Measurements from ENCODE around the gene NCAPG2.

Gene NCAPG2

GRCh38 chr7:158663428-158663741 is 41.2 kb downstream of the NCAPG2 start:
- H3K4me1 ChIP-seq (ENCODE audit: insufficient read depth, low read length): no peaks in the 10 kb centered on the region
- H3K9me3 ChIP-seq (ENCODE audit: control insufficient read depth, insufficient read depth, low read length): no peaks in the 10 kb centered on the region
- H3K36me3 ChIP-seq (ENCODE audit: insufficient read depth, low read length): peaks cover 28% of the 10 kb centered on the region
- no peak overlapping the region for H3K9ac ChIP-seq (ENCODE audit: low read depth, low read length)

- Histone ChIP-seq H3K9ac (ENCODE audit: low read depth, low read length) (no peak overlapping the region), H3K36me3 (ENCODE audit: insufficient read depth, low read length) (peaks cover 28% of the 10 kb centered on the region), H3K9me3 (ENCODE audit: control insufficient read depth, insufficient read depth, low read length) (no peaks in the 10 kb centered on the region), H3K4me1 (ENCODE audit: insufficient read depth, low read length) (no peaks in the 10 kb centered on the region)
These were observed 41.8 kb downstream of the NCAPG2 start for GRCh38 chr7:158662610-158663427.

DNA sequence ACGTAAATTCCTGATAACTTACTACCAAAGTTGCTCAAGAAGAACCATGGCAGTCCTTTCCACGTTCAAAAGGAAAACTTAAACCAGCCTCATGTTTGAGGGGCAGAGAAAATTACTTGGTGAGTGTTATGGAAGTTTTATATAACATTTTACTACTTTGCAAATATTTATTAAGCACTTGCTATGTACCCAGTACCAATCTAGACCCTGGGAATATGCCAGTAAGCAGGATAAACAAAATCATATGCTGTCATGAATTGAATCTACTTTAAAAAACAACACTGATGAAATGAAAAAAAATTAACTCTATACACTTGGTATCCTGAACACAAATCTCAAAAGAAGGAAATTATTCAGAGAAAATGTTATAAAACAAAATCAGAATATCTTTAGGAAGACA is 46.1 kb downstream of the NCAPG2 start:
- no peak overlapping the region for H3K9ac ChIP-seq (ENCODE audit: low read depth, low read length)
- peaks cover 21% of the 10 kb centered on the region for H3K36me3 ChIP-seq (ENCODE audit: insufficient read depth, low read length)
- no peaks in the 10 kb centered on the region for H3K9me3 ChIP-seq (ENCODE audit: control insufficient read depth, insufficient read depth, low read length)
- no peaks in the 10 kb centered on the region for H3K4me1 ChIP-seq (ENCODE audit: insufficient read depth, low read length)

- Histone ChIP-seq H3K9ac (ENCODE audit: low read depth, low read length) (no peak overlapping the region), H3K4me1 (ENCODE audit: insufficient read depth, low read length) (no peaks in the 10 kb centered on the region), H3K9me3 (ENCODE audit: control insufficient read depth, insufficient read depth, low read length) (no peaks in the 10 kb centered on the region), H3K36me3 (ENCODE audit: insufficient read depth, low read length) (peaks cover 12% of the 10 kb centered on the region)
These were observed 47.3 kb downstream of the NCAPG2 start for GRCh38 chr7:158657189-158657746.

DNA sequence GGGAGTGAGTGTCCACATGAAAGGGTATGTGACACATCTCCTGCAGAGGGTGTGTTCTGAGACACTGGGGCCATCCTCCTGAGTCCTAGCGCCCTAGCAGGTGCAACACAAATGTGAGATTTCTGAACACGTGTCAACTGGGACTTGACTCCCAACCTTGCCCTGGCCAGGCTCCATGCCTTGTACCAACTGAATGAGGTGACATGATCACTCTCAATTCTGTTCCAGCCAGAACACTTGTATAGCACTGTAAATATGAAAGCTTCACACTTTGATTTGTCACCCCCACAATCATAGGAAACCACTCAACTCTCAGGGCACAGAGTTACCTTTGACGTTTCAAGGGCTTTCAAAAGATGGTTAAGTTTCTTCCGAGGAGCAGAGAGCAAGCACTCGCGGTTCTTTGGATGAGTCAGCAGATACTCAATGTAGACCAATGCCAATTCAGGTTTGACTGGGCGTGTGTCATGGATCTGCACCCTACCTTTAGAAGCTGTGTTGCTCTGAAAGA is 48.6 kb downstream of the NCAPG2 start:
- peaks cover 18% of the 10 kb centered on the region for H3K36me3 ChIP-seq (ENCODE audit: insufficient read depth, low read length)
- H3K9me3 ChIP-seq (ENCODE audit: control insufficient read depth, insufficient read depth, low read length): no peaks in the 10 kb centered on the region
- H3K9ac ChIP-seq (ENCODE audit: low read depth, low read length): no peak overlapping the region
- no peaks in the 10 kb centered on the region for H3K4me1 ChIP-seq (ENCODE audit: insufficient read depth, low read length)

DNA sequence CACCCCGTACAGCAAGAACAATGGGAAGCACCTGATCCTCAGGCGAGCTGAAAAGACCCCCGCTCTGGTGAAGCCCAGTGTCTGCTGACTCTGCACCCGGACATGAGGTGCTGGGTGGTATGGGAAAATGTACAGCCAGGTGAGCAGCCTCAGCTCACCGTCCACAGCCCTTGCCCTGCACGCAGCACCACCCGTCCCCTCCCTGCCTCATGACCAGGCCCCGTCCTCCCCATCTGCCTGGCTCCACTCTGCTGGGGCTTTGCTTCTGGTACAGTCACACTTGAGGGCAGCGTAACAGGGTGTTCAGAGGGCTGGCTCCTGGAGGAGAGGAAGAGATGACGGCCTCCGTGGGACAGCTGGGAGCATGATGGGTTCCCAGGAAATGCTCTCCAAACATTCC is 49.1 kb downstream of the NCAPG2 start:
- H3K9me3 ChIP-seq (ENCODE audit: control insufficient read depth, insufficient read depth, low read length): no peaks in the 10 kb centered on the region
- peaks cover 20% of the 10 kb centered on the region; the same call in 1 of the 2 replicates for H3K36me3 ChIP-seq (ENCODE audit: insufficient read depth, low read length)
- no peaks in the 10 kb centered on the region for H3K4me1 ChIP-seq (ENCODE audit: insufficient read depth, low read length)
- H3K9ac ChIP-seq (ENCODE audit: low read depth, low read length): no peak overlapping the region

DNA sequence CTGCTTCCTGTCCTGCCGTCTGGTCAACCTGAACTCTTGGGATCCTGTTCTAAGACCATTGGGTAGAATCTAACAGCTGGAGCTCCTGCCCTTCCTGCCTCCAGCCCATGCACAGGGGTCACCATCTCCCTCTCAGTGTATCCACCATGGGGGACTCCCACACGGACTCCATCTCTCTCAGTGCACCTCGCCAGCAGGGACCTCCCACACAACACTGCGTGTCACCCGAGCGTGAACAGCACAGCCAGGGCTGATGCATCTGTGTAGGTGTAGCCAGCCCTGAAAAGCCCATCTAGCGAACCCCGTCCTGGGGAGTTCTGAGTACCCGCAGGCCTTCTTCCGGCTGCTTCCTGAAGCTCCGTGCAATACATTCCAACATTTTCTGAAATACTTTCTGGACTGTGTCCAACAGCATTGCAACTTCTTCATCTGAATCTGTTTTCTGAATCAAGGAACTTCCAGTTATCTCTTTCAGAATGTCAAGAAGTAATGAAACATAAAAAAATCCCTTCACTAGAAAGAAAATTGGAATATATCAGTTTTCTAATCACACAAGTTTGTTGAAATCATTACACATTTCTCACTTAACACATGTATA is 52.5 kb downstream of the NCAPG2 start:
- Histone ChIP-seq H3K9me3 (ENCODE audit: control insufficient read depth, insufficient read depth, low read length) (no peaks in the 10 kb centered on the region), H3K9ac (ENCODE audit: low read depth, low read length) (no peak overlapping the region), H3K36me3 (ENCODE audit: insufficient read depth, low read length) (peaks cover 20% of the 10 kb centered on the region; the same call in 1 of the 2 replicates), H3K4me1 (ENCODE audit: insufficient read depth, low read length) (0 out of 2 replicates have a peak, but pooled peaks cover 3% of the 10 kb centered on the region)

DNA sequence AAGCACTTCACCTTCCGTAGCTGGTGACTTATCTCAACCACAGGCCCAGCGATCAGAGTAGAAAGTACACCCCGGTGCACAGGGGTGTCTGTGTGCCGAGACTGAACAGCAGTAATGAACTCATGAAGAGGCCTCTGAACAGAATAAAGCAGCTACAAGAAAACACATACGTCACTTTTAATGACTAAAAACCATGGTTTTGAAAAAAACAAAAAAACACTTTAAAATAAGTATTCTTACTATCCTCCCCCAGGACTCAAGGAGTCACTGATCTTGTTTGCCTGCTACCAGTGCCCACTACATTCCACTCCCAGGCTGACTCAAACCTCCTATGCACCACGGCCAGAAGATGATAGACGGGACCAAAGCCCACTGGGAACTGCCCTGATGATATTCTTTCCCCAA is 53.8 kb downstream of the NCAPG2 start:
- Histone ChIP-seq H3K36me3 (ENCODE audit: insufficient read depth, low read length) (peaks cover 16% of the 10 kb centered on the region), H3K4me1 (ENCODE audit: insufficient read depth, low read length) (0 out of 2 replicates have a peak, but pooled peaks cover 3% of the 10 kb centered on the region), H3K9ac (ENCODE audit: low read depth, low read length) (no peak overlapping the region), H3K9me3 (ENCODE audit: control insufficient read depth, insufficient read depth, low read length) (no peaks in the 10 kb centered on the region)

GRCh38 chr7:158649279-158649678 is 55.3 kb downstream of the NCAPG2 start:
- Histone ChIP-seq H3K36me3 (ENCODE audit: insufficient read depth, low read length) (peaks cover 23% of the 10 kb centered on the region), H3K9me3 (ENCODE audit: control insufficient read depth, insufficient read depth, low read length) (no peaks in the 10 kb centered on the region), H3K4me1 (ENCODE audit: insufficient read depth, low read length) (0 out of 2 replicates have a peak, but pooled peaks cover 3% of the 10 kb centered on the region), H3K9ac (ENCODE audit: low read depth, low read length) (no peak overlapping the region)

DNA sequence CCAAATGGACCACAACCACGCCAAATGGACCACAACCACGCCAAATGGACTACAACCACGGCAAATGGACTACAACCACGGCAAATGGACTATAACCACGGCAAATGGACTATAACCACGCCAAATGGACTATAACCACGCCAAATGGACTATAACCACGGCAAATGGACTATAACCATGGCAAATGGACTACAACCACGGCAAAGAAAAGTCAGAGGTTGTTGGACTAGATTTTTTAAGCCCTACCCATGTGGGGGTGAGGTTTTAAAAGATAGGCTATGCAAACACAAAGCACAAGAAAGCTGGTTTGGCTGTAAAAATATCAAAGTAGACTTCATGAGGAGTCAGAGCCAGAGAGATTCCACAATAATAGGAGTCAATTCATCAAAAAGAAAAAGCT is 55.8 kb downstream of the NCAPG2 start:
- Histone ChIP-seq H3K9me3 (ENCODE audit: control insufficient read depth, insufficient read depth, low read length) (no peaks in the 10 kb centered on the region), H3K4me1 (ENCODE audit: insufficient read depth, low read length) (0 out of 2 replicates have a peak, but pooled peaks cover 3% of the 10 kb centered on the region), H3K36me3 (ENCODE audit: insufficient read depth, low read length) (peaks cover 23% of the 10 kb centered on the region), H3K9ac (ENCODE audit: low read depth, low read length) (no peak overlapping the region)

DNA sequence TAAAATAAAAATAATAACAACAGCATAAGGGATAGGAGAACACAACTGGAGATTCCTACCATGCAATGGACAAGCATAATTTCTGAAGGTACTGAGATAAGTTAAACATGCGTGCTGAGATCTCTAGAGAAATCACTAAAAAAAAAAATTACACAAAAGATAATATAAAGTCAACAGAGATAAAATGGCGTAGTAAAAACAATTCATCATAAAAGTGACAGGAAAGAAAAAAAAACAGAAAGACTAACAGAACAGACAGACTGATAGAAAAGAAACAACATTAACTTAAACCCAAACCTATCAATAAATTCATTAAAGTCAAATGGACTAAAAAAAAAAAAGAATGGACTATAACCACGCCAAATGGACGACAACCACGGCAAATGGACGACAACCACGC is 56.4 kb downstream of the NCAPG2 start:
- peaks cover 27% of the 10 kb centered on the region for H3K36me3 ChIP-seq (ENCODE audit: insufficient read depth, low read length)
- no peak overlapping the region for H3K9ac ChIP-seq (ENCODE audit: low read depth, low read length)
- 0 out of 2 replicates have a peak, but pooled peaks cover 3% of the 10 kb centered on the region for H3K4me1 ChIP-seq (ENCODE audit: insufficient read depth, low read length)
- H3K9me3 ChIP-seq (ENCODE audit: control insufficient read depth, insufficient read depth, low read length): no peaks in the 10 kb centered on the region

- H3K9me3 ChIP-seq (ENCODE audit: control insufficient read depth, insufficient read depth, low read length): no peaks in the 10 kb centered on the region
- no peak overlapping the region for H3K9ac ChIP-seq (ENCODE audit: low read depth, low read length)
- H3K36me3 ChIP-seq (ENCODE audit: insufficient read depth, low read length): peaks cover 28% of the 10 kb centered on the region
These were observed 57.2 kb downstream of the NCAPG2 start for GRCh38 chr7:158647475-158647792.

DNA sequence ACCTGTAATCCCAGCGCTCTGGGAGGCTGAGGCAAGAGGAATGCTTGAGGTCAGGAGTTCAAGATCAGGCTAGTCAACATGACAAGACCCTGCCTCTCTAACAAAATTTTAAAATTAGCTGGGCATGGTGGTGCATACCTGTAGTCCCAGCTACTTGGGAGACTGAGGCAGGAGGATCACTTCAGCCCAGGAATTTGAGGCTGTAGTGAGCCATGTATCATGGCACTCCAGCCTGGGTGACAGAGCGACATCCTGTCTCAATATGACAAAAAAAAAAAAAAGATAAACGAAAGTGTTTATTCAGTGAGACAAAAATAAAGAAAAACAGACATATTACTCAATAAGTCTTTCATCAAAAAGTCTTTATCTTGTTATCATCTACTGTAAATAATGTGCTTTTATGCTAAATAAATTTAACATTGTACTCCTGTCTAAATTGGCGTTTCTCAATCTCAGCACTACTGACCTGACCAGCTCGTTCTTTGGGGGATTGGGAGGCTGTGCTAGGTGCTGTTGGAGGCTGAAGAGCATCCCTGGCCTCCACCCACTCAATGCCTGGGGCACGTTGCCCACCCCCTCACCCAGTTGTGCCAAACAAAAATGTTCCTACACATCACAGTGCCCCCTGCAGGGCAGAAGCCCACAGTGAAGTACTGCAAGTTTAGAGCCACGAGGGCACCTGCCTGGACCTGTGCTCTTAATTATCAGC is 57.7 kb downstream of the NCAPG2 start:
- Histone ChIP-seq H3K9me3 (ENCODE audit: control insufficient read depth, insufficient read depth, low read length) (no peaks in the 10 kb centered on the region), H3K9ac (ENCODE audit: low read depth, low read length) (no peak overlapping the region), H3K4me1 (ENCODE audit: insufficient read depth, low read length) (0 out of 2 replicates have a peak, but pooled peaks cover 3% of the 10 kb centered on the region), H3K36me3 (ENCODE audit: insufficient read depth, low read length) (peaks cover 28% of the 10 kb centered on the region)

More at GRCh38 chr7:158647475-158647792, 57.2 kb downstream of the NCAPG2 start:
- H3K4me1 ChIP-seq (ENCODE audit: insufficient read depth, low read length): 0 out of 2 replicates have a peak, but pooled peaks cover 3% of the 10 kb centered on the region

DNA sequence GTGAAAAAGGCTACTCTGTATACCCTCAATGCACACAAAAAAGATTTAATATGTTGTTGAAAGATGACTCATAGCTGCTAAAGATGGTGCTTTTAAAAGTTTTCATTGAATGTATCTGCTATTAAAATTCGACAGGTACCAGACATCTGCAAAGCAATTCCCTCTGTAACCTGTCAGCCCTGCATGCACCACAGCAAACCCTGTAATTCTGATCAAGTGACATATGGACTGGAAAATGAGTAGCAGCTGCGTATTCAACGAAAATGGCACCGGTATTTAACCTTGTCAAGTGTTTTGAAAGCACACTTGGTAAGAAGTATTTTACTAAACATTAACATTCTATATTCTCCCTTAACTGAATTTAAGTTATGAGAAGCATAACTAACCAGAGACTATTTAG is 58.8 kb downstream of the NCAPG2 start:
- peaks cover 20% of the 10 kb centered on the region for H3K36me3 ChIP-seq (ENCODE audit: insufficient read depth, low read length)
- 0 out of 2 replicates have a peak, but pooled peaks cover 3% of the 10 kb centered on the region for H3K4me1 ChIP-seq (ENCODE audit: insufficient read depth, low read length)
- no peak overlapping the region for H3K9ac ChIP-seq (ENCODE audit: low read depth, low read length)
- H3K9me3 ChIP-seq (ENCODE audit: control insufficient read depth, insufficient read depth, low read length): no peaks in the 10 kb centered on the region
